Superior temporal gyrus (tissue), 1 donor: ENCODE results near the gene TMEM255B.
A peak's percentile ranks its signal among the peaks of the same experiment; 100 is the strongest.
"Not testable (repeated sequence)": the region's sequence is repeated elsewhere in the genome, so short reads cannot be mapped to it uniquely, and the experiment has no call there.

Experiments used
- DNase-seq: peaks from one replicate; pipeline ENCODE4 v3.0.0-alpha.2; 2016; ENCODE audit errors: extremely low spot score

The TMEM255B gene

GRCh38 chr13:113758651-113759524 lies at the start of gene TMEM255B:
TMEM255B (plus strand) TSS chr13:113759226; CDS start chr13:113759270, 44 bp downstream.
- DNase-seq = peak; percentile 60

GRCh38 chr13:113722921-113723320 lies 36.1 kb upstream of the TMEM255B start:
- no peak for DNase-seq

GRCh38 chr13:113723410-113724015 lies 35.5 kb upstream of the TMEM255B start:
- no peak for DNase-seq

- DNase-seq = no peak
These were observed 34.8 kb upstream of the TMEM255B start for GRCh38 chr13:113724016-113724758.

- DNase-seq = peak; percentile 54
These were observed 34.2 kb upstream of the TMEM255B start for GRCh38 chr13:113724780-113725315.

- DNase-seq = not testable (repeated sequence)
These were observed 33.5 kb upstream of the TMEM255B start for GRCh38 chr13:113725329-113726105.

GRCh38 chr13:113726106-113726821 lies 32.8 kb upstream of the TMEM255B start:
- not testable (repeated sequence) for DNase-seq

GRCh38 chr13:113726961-113727411 lies 32.0 kb upstream of the TMEM255B start:
- DNase-seq = no peak

- DNase-seq = no peak
These were observed 30.4 kb upstream of the TMEM255B start for GRCh38 chr13:113728571-113729054.

GRCh38 chr13:113729187-113730019 lies 29.6 kb upstream of the TMEM255B start:
- DNase-seq = no peak

- no peak for DNase-seq
These were observed 28.8 kb upstream of the TMEM255B start for GRCh38 chr13:113730258-113730691.

- DNase-seq = no peak
These were observed 28.2 kb upstream of the TMEM255B start for GRCh38 chr13:113730831-113731191.

- no peak for DNase-seq
These were observed 27.5 kb upstream of the TMEM255B start for GRCh38 chr13:113731192-113732175.

- no peak for DNase-seq
These were observed 26.7 kb upstream of the TMEM255B start for GRCh38 chr13:113732176-113732960.

GRCh38 chr13:113732961-113733950 lies 25.8 kb upstream of the TMEM255B start:
- no peak for DNase-seq
